ENCODE data around the gene NMRK1. TPM values are rescaled to one million over a fixed set of nuclear protein-coding genes. Genes with fewer than 3 reads are reported as not detected.

The NMRK1 gene
- total RNA-seq, 1 experiment from 2014 or later, result 28.4 TPM

- no peak for DNase-seq (ENCODE audit: low read depth)
- in situ Hi-C loops (cut with HindIII; ENCODE audit: low pct_unique_long_range_greater_than_20kb, low sequenced_read_pairs), result no loop called here
Measured at GRCh38 chr9:75027187-75028107, 60.5 kb downstream of the NMRK1 start.

GRCh38 chr9:75023846-75024245 is 64.1 kb downstream of the NMRK1 start:
- DNase-seq (ENCODE audit: low read depth), result no peak
- in situ Hi-C loops (cut with HindIII; ENCODE audit: low pct_unique_long_range_greater_than_20kb, low sequenced_read_pairs), result no loop called here

GRCh38 chr9:75019654-75020053 is 68.3 kb downstream of the NMRK1 start:
- in situ Hi-C loops (cut with HindIII; ENCODE audit: low pct_unique_long_range_greater_than_20kb, low sequenced_read_pairs), result no loop called here
- no peak for DNase-seq (ENCODE audit: low read depth)

- no peak for DNase-seq (ENCODE audit: low read depth)
- in situ Hi-C loops (cut with HindIII; ENCODE audit: low pct_unique_long_range_greater_than_20kb, low sequenced_read_pairs), result no loop called here
Measured at GRCh38 chr9:75019022-75019421, 68.9 kb downstream of the NMRK1 start.

- in situ Hi-C loops (cut with HindIII; ENCODE audit: low pct_unique_long_range_greater_than_20kb, low sequenced_read_pairs), result no loop called here
- no peak for DNase-seq (ENCODE audit: low read depth)
Measured at GRCh38 chr9:75017378-75017777, 70.6 kb downstream of the NMRK1 start.

- in situ Hi-C loops (cut with HindIII; ENCODE audit: low pct_unique_long_range_greater_than_20kb, low sequenced_read_pairs), result no loop called here
- no peak for DNase-seq (ENCODE audit: low read depth)
Measured at GRCh38 chr9:75013735-75014134, 74.2 kb downstream of the NMRK1 start.

Other genes starting within 250 kb of the NMRK1 start
- gene TRPM6, start 200.2 kb downstream of the NMRK1 start, total RNA-seq (2014; rRNA removed; shearing (Covaris generic); ENCODE audit: low replicate concordance), result 0.03 TPM in 1 of 2 replicates, not detected in the other
- 5.1 and 6.7 TPM in 2 replicates for gene C9orf40, start 135.2 kb downstream of the NMRK1 start, total RNA-seq (2014; rRNA removed; shearing (Covaris generic); ENCODE audit: low replicate concordance)
- 8.3 and 9.9 TPM in 2 replicates for gene CARNMT1, start 59.9 kb downstream of the NMRK1 start, total RNA-seq (2014; rRNA removed; shearing (Covaris generic); ENCODE audit: low replicate concordance)
- 9.0 and 12.4 TPM in 2 replicates for gene OSTF1, start 359 bp upstream of the NMRK1 start, total RNA-seq (2014; rRNA removed; shearing (Covaris generic); ENCODE audit: low replicate concordance)

All from Caki2 (cell line).